ENCODE data around the gene ADISSP.
"Not testable (repeated sequence)": the region's sequence is repeated elsewhere in the genome, so short reads cannot be mapped to it uniquely, and the experiment has no call there.

Gene ADISSP

DNA sequence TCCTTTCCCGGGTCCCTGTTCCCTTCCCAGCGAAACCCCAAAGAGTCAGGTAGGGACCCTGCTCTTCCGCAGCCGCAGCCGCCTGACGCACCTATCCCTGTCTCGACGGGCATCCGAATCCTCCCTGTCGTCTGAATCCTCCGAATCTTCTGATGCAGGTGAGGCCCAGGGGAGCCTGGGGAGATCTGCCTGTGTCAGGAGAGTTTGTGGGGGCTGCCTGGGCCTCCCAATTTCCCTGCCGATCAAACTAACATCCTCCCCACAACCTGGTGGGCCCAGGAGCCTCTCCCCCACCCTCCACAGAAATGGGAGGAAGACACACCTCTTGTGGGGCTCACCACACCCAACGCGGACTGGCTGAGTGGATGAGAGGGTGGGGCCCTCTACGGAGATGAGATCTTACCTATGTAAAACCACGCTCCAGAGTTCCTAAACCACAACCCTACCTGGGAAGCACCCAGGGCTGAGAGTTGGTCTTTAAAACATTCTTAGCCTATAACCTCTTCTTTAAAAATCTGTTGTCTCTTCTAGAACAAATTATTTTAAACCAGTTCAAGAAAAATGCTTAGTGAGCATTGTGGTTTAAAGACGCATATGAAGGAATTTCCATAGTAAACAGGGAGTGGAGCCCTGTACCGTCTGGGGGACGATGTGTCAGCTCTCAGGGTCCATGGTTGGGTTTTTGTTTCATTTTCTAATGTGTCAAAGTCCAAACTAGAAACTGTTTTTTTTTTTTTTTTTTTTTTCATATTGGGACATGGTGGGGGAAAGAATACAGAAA is 30.2 kb upstream of the ADISSP start:
- DNase-seq (ENCODE audit: low read depth), result no peak

- no peak for DNase-seq (ENCODE audit: low read depth)
Measured at GRCh38 chr20:3797226-3797545, 29.6 kb upstream of the ADISSP start.

- no peak for DNase-seq (ENCODE audit: low read depth)
Measured at GRCh38 chr20:3796477-3797225, 29.1 kb upstream of the ADISSP start.

GRCh38 chr20:3795511-3796468 is 28.2 kb upstream of the ADISSP start, which contains the start of gene CDC25B:
Gene CDC25B, plus strand, starts transcription at chr20:3796310. Its CDS starts 222 bp downstream, at chr20:3796532.
- peak; percentile 82 for DNase-seq (ENCODE audit: low read depth)

DNA sequence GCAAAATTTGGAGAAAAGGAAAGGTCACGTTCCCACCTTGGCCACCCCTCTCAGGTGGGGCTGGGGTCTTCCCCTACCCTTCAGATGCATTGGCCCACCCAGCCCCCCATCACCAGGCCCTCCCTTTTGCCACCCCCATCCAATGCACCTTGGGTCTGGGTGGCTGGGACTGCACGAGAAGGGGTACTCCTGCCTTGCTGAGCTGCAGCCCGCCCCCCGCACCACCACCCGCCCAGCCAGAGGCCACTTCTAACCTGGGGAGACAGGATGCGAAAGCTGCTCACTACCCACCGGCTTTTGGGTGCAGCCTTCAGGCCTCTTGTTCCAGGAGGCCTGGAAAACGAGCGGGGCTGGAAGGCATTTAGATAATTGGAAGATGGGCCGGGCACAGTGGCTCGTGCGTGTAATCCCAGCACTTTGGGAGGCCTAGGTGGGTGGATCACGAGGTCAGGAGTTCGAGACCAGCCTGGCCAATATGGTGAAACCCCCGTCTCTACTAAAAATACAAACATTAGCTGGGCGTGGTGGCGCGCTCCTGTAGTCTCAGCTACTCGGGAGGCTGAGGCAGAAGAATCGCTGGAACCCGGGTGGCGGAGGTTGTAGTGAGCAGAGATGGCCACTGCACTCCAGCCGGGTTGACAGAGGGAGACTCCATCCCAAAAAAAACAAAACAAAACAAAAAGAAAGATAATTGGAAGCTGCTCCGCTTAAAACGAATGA is 27.3 kb upstream of the ADISSP start:
- no peak for DNase-seq (ENCODE audit: low read depth)

- not testable (repeated sequence) for DNase-seq (ENCODE audit: low read depth)
Measured at GRCh38 chr20:3794168-3794567, 26.6 kb upstream of the ADISSP start.

GRCh38 chr20:3789201-3789600 is 21.6 kb upstream of the ADISSP start:
- not testable (repeated sequence) for DNase-seq (ENCODE audit: low read depth)

DNA sequence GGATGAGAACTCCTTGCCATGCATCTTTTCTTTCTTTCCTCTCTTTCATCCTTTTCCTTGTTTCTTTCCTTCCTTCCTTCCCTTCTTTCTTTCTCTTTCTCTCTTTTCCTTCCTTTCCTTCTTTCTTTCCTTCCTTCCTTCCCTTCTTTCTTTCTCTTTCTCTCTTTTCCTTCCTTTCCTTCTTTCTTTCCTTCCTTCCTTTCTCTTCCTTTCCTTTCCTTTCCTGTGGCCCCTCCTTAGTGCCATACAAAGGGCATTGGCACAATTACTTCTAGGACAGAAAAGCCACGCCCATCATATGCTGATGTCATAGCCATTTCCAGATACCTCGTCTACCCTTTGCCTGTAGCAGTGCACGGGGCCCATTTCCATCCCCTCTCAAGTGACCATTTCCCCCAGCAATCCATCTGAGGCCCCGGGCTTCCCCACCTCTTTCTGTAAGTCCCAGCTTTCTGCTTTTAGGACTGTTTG is 21.2 kb upstream of the ADISSP start:
- no peak for DNase-seq (ENCODE audit: low read depth)

GRCh38 chr20:3787324-3788014 is 19.9 kb upstream of the ADISSP start:
- DNase-seq (ENCODE audit: low read depth), result no peak

DNA sequence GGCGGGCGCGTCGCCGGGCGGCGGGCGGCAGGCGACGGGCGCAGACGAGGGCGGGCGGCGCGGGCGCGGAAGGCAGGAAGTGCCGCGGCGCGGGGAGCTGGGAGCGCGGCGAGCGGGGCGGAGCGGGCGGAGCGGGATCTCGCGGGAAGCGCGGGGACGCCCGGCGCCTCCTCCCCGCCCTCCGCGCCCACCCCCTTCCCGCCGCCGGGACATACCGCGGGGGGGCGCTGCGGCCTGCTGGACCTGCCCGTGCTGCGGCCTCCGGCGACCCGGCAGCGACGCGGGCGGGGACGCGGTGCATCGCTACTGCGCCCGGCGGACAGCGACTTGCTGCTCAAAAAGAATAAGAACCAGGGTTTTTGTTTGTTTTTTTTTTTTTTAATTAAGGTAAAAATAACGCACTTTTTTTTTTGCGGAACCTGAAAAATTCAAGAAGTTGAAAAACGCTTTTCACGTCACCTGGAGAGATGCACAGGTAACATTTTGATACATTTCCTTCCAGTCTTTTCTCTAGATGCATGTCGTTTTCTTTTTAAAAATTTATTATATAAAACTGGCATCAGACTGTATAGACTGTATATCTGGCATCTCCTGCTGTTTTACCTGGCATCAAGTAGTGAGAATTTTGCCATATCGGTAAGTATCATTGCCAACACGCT is 19.2 kb upstream of the ADISSP start, which contains the start of gene CENPB:
TSS of gene CENPB (minus strand) at position 76 of the 659 bp plus-strand sequence. CDS start 257 bp downstream, outside the sequence.
- peak; percentile 90 for DNase-seq (ENCODE audit: low read depth)

- no peak for DNase-seq (ENCODE audit: low read depth)
Measured at GRCh38 chr20:3786126-3786484, 18.6 kb upstream of the ADISSP start.

GRCh38 chr20:3785240-3786125 is 17.9 kb upstream of the ADISSP start:
- DNase-seq (ENCODE audit: low read depth), result no peak

DNA sequence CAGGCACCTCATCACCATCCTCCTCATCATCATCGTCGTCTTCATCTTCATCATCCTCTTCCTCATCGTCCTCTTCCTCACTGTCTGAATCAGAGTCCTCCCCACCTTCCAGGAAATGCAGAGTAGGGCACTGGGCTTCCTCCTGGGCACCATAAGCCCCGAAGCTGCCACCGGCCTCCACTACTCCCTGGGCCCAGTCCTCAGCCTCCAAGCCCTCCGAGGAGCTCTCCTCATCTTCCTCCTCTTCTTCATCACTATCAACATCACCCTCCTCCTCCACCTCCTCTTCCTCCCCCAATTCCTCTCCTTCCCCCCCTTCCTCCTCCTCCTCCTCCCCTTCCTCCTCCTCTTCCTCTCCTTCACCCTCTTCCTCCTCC is 17.3 kb upstream of the ADISSP start:
- no peak for DNase-seq (ENCODE audit: low read depth)

GRCh38 chr20:3784216-3784853 is 16.8 kb upstream of the ADISSP start:
- DNase-seq (ENCODE audit: low read depth), result no peak

- no peak for DNase-seq (ENCODE audit: low read depth)
Measured at GRCh38 chr20:3783511-3784195, 16.1 kb upstream of the ADISSP start.

DNA sequence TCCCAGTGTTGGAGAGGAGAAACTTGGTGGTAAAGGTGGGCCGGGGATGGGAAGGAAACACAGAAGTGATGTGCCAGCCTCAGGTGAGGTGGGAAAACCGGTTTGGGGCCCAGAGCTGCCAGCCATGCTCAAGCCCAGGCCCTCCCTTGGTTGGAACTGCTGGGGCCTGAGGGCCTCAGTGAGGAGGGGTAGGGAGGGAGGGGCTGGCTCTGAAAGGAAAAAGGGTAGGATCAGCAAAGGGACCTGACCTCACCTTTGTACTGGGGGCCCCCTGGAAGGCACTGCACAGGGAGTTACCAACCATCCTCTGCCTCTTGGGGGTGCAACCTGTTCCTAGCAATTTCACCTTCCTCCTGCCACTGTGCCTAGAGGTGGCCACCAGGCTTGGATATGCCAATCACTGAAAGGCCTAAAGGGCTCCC is 15.5 kb upstream of the ADISSP start:
- DNase-seq (ENCODE audit: low read depth), result no peak

DNA sequence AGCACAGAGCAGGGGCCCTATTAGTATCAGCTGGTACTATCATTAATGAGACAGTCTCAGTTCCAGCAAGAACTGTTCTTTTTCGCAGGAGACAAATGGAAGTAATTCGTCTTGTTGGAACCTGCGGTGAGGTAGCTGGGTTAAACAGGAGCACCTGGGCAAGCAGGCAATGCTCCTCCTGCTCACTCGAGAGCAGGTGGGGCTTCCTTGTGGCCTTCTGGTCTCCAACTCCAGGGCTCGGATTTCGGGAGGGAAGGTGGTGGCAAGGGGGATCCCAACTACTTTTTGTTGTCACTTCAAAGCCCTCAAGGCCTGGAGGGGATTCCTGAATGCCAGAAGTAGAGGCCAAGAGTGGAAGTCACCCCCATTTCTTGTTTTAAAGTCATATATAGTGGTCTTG is 15.0 kb upstream of the ADISSP start:
- no peak for DNase-seq (ENCODE audit: low read depth)

Data from activated T-helper 9 cell treated with anti-CD3 and anti-CD28 coated beads, Interleukin-2, amount 50 U/mL, for 16 hours (primary cell).